NCI-H2196 treated with DMSO at 0.1 percent for 48 hours (cell line): ENCODE data around the gene LAMTOR1.

Experiments used
- DNase-seq: peaks from one replicate; lab custom pipeline; 2025; ENCODE audit not compliant: unreplicated experiment; lab: John Stamatoyannopoulos, UW

Gene LAMTOR1

DNA sequence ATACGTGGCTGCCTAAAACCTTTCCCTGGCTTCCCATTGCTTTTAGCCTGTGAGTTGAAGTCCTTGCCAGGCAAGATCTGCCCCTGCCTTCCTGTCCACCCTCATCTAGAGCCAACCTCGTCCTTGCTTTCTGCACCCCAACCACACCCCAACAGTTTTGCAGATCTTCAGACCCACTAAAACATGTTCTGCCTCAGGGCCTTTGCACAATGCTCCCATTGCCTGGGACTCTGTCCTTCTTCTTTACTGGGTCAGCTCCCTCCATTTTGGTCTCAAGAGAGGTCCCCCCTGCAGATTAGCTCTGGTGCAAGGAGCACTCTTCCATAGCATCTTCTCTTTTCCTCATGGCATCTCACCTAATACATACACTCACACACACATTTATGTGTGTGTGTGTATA, 17.8 kb upstream of the LAMTOR1 start:
- no peak for DNase-seq

DNA sequence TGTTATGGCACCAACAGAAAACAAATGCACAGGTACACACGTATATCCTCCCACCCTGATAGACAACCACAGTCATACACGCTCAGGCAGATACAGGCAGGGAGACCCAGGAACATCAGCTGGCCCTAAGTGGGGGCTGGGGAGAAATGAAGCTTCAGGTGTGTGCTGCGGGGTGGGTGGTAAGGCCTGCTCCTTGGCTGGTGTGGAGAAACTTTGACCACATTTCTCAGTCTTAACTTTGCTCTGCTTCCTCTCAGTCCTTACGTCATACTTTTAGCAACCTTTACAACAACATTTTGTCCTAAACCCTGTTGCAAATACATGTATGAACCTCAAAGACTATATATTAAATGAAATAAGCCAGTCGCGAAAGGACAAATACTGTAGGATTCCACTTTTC, 16.1 kb upstream of the LAMTOR1 start:
- DNase-seq, result no peak

DNA sequence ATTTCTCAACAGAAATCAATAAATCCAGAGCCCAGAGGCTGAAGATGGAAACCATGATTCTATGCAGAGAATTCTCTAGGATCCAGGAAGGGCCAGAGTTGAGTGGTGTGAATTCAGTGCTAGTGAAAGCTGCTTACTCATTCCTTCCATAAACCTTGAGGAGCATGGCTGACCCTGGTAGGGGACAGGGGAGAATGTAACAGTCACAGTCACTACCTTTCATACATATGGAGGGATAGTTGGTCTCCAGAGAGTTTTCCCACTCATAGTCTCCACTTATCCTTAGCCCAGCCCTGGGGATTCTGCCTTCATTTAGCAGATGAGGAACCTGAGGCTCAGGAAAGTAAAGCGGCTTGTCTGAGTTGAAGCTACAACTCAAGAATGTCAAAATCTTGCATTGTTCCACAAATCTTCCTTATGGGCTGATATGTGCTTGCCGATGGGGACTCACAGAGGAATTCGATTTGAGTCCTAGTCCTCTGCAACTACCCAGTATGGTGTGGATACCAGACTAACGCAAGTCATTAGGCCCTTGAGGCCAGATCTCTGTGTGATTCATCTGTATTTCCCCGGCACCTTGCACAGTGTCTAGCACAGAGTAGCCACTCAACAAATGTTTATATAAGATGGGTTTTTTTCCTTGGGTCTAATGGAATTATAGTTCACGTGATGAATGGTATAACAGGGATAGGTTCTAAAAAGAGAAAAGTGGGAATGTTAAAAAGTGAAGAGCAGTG, 13.1 kb upstream of the LAMTOR1 start:
- DNase-seq, result no peak

DNA sequence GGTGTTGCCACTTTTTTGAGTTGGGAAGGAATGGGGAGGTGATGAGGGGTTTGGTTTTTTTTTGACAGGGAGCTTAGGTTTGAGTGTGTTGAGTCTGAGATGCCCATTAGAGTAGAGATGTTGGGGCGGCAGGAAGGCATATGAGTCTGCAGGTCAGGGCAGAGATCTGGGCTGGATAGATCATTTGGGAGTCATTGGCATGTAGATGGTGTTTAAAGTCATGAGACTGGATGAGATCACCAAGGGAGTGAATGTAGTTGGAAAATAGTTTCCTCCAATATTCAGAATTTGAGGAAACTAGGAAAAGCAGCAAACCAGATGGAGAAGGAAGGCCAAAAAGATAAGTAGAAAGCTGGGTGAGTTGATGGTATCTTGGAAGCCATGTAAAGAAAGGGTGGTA, 11.5 kb upstream of the LAMTOR1 start:
- DNase-seq, result no peak

DNA sequence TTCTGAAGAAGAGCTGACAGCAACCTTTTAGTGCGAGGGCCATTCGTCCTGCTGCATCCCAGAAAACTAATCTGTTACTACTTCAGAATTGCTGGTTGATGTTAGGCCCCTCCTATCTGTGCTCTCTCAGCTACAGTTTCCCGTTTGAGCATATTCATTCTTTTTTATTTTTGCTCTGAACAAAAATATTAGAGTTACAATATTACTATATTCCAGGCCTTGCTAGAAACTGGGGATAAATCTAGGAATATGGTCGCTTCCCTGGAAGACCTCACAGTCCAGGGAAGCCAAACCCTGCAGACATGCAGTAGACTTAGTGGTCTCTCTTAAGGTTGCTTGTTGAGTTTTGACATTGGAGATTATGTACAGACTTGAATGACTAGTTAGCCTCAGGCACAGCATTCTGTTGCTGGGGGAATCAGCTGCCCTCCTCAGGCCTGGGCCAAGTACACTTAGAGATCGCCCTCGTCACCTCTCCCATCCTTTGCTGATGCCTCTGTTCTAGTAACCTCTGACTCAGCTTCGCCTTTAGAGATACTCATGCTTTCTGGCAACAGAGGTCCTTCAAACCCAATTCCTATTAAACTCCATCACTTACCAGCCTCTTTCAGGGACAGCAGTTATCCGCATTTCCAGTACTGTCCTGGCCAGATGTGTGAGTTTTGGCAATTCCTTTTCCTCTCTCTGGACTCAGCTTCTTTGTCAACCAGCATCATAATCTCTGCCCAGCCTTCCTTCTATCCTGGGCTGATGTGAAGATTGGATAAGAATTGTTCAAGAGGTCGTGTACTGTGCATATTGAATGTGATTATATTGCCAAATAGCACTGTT, 10.1 kb upstream of the LAMTOR1 start:
- no peak for DNase-seq

DNA sequence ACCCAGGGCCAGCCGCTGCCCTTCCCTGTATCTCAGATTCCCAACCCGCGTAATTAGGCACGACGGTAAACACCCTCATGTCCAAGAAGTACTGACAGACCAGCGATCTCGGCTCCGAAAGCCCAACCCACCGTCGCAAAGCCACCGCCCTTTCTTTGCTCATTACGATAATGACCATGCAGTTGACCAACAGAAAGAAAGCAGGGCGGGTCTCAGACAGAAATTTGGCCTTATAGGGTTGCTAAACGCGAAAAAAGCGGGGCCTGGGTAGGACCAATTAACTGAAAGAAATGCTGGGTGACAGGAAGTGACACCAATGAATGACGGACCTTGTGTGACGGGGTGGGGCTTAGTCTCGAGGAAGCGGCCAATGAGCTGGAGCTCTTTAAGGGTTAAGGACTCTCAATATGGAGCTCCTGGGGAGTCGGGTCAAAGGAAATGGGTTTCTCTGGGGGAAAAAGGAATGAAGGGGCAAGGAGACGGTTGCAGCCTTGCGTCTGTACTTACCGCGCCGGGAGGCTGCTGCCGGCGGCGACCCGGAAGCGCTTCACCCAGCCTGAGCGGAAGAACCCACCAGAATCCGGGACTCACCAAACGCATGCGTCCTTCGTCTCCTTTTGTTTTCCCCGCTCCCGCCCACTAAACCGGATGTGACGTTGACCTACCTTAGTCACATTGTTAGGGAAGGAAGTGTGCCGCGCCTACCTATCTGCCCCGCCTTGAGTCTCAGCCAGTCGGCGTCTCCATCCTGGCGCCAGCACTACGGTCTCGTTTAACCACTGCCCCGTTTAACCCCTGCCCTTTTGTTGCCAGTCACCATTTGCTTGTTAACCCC, 9.3 kb upstream of the LAMTOR1 start, which contains the start of gene ANAPC15:
ANAPC15 (minus strand) TSS at position 553 of the 835 bp plus-strand sequence. CDS start 1,419 bp downstream, outside the sequence.
- DNase-seq, result peak; percentile 99

DNA sequence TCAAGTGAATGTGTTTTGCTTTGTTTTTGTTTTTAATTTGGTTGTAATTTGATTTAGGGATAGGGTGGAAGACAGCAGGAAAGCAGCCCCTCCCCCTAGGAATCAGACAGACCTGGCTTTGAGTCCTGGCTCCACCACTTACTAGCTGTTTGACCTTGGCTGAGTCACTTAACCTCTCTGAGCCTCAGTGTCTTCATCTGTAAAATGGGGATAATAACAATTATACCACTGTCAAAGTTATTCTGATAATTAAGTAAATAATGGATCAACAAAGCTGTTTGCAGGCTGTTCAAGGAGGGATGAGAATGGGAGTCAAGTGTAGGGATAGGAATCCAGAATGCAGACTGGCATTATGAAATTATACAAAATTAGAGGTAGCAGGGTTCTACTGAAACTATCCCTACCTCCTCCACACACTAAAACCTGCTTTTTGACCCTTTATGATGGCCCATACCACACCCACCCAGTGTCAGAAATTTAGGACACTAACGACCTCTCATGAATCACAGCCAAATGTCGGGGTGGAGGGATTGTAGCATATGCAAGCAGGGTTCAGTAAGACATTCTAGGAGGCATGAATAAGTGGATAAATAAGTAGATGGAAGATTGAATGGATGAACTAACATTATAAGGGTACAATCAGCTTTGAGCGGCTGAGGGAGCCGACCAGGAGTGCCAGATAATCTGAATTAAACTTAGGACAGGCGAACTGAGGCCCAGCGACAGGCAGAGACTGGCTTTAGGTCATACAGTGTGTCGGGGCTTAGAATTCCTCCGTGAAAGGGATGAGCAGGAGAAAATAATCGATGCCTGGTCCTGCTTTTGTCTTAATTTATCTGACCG, 8.4 kb upstream of the LAMTOR1 start:
- no peak for DNase-seq

DNA sequence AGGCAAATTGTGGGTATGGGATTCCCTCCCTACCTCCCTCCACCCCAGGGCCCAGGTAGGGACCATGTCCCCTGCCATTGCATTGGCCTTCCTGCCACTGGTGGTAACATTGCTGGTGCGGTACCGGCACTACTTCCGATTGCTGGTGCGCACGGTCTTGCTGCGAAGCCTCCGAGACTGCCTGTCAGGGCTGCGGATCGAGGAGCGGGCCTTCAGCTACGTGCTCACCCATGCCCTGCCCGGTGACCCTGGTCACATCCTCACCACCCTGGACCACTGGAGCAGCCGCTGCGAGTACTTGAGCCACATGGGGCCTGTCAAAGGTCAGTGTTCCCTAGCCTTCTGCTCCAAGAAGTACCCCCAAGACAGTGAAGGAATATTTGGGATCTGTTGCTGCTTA, 2.8 kb upstream of the LAMTOR1 start, which contains the start of gene TOMT:
TOMT (plus strand) TSS at position 37 of the 400 bp plus-strand sequence; CDS start at position 65, 28 bp downstream.
- DNase-seq, result no peak

DNA sequence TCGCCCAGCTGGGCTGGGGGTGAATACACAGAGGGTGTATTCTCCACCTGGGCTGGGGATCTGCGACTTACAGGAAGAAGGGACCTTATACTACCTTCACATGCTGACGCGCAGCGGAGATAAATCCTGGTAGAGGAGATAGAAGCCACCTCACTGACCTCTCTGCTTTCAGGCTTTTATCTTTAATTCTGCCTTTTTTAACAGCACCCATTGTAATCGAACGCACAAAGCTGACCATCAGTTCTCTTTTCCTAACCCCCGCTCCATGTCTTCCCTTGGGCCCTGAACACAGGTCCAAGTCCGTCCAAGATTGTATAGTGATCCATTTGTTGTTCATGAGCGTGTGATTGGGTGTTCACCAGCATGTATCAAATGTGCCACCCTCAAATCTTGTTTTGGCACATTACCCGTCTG, 664 bp upstream of the LAMTOR1 start:
- no peak for DNase-seq

DNA sequence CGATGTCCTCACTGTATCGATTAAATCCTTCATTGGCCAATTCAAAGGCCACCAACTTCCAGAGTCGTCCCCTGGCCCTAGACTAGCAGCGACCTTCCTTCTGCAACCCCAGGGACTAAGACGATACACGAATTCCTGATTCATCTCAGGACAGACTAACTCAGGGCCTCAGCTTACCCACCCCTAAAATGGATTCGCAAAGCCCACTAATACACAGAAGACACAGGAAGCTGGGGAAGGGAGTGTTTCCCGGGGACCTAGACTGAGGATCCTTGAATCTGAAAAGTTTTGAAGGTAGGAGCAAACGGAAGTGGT, 509 bp downstream of the LAMTOR1 start:
- no peak for DNase-seq

DNA sequence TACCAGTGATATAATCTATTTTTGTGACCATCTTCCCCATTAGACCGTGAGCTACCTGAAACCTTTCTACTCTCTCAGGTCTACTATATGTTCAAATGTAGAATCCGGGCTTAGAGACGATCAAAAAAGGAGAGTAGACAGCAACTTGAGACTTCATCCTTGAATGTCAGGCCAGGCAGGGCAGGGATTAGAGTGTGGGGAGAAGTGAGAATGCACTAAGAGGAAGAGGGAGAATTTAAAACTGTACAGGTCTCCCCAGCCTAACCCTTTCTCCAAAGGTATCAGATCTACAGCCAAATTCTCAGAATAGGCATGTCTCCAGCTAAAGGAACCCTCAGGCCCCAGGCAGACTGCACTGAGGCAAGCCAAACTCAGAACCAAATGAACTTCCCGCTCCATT, 935 bp downstream of the LAMTOR1 start:
- no peak for DNase-seq

DNA sequence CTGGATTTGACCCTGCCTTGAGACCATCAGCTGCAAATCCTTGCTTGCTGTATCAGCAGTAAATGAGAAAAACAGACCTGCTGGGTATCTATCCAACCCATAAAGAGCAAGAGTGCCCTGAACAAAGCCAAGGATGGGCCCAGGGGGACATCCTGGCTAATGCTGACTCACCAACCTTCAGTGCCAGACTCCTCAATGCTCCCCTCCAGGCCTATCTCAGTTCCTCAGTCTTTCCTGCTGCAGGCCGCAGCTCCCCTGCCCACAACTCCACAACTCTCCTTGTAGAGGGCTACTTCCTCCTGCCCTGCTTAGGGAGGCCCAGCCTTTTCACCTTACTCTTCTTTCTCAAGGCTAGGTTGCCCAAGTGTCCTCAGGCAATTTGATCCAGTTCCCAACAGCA, 2.6 kb downstream of the LAMTOR1 start:
- DNase-seq, result no peak

DNA sequence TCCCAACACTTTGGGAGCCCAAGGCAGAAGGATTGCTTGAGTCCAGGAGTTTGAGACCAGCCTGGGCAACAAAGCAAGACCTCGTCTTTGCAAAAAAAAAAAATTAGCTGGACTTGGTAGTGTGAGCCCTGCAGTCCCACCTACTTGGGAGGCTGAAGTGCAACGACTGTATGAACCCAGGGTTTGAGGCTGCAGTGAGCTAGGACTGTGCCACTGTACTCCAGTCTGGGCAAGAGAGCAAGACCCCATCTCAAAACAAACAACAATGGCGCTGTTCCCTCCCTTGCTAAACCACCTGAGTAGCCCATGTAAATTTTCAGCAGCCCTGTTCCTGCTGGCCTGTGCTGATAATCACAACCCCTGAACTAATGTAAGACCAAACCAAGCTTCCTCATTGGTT, 3.1 kb downstream of the LAMTOR1 start:
- DNase-seq, result no peak

DNA sequence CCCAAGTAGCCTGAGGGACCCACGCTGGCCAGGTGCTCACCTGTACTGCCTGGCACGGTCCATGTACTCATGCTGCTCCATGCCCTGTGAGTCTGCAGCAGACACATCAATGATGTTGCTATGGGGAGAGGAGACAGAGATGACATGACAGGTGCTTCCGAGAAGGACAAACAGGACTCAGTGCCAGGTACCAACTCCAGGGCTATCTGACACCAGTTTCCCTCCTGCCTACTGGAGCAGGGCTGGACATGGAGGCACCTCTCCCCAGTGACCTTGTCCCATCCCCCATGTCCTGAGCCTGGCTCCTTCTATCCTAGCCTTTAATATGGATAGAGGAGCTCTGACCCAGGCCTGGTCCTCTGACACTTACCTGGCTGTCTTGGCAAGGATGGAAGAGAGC, 4.4 kb downstream of the LAMTOR1 start:
- no peak for DNase-seq

DNA sequence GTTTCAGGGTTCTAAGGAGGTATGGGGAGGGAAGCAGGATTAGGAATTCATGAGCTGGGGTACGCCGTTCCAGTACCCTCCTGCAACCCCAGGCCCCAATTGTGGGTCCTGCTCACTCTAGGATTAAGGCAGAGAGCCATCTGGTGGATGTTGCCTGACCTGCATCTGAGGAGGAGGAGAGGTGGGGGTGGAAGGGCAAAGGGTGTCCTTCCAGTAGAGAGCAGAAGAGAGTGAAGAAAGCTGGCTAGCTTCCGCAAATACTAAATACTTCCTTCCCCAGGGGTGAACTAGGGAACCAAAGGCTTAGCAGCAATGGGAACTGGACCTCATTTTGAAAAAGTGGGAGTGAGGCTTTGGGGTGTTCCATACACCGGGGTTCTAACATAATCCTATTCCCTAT, 11.8 kb downstream of the LAMTOR1 start:
- DNase-seq, result peak; percentile 37

DNA sequence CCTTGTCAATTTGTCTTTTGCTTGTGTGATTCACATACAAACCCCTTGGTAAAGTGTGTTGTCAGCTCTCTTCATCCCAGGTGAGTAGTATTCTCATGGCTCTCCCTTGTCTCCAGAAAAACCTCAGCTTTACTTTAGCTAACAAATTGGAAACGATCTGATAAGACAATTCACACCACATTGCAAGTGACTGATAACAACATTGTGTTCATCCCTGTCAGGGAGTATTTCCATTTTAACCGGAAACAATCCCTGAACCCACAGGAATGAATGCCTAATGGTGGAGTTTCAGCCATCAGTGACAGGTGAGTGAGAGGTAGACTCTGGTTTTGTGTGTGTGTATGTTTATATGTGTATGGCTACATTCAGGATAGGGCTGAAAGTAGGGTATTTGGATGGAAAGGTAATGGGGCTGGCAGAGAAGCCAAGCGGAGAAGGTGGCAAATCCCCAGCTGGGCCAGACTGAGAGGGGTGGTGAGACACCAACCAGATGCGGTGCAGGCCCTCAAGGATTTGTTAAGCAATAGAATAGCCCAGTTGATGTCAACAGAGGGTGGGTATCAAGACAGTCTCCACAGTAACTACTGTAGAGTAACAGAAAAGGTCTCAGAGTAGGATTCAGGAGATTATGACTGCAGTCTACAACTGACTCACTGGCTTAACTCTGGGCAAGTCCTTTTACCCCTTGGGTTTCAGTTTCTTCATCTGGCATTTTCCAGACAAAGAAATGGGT, 14.9 kb downstream of the LAMTOR1 start:
- DNase-seq, result no peak

DNA sequence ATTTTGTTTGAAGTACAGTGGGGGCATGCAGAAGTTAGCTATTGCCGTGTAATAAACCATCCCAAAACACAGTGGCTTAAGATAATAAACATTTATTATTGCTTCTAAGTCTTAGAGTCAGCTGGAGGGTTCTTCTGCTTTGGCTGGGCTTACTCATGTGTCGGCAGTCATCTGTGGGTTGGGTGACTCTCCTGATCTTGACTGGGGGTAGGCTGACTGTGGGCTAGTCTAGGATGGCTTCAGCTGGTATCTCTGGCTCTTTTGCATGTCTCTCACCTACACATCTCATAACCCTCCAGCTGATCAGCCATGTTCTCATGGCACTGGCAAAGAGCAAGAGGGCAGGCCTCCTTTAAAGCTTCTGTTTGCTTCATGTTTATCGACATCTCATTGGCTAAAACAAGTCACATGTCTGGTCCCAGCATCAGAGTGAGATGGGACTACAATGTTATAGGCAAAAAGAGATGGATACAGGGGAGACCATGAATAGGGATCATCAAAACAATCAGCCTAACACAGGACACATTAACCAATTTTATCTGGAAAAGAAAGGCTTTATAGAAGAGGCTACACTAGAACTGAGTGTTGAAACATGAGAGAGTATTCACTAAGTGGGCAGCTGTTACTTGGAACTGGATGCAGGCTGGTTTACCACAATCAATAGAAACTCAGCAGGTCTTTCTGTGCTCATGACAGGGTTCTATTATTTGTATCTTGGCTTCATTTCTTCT, 17.3 kb downstream of the LAMTOR1 start:
- DNase-seq, result peak; percentile 71

DNA sequence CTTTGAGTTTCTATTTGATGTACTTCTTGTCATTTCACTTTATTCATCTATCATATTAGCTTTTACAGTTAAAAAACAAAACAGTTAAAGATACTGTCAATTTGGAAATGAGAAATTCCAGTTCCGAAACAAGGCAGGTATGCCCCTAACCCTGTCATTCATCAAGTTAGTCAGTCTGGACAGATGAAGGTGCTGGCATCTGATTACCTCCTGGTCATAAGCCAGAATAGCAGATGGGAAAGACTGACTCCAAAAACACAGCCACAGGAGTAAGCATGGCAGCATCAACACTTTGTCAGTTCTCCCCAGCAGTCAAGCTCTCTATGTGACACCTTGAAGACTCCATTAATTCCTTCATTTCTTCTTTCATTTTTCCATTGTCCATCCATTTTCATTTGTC, 18.1 kb downstream of the LAMTOR1 start:
- no peak for DNase-seq

DNA sequence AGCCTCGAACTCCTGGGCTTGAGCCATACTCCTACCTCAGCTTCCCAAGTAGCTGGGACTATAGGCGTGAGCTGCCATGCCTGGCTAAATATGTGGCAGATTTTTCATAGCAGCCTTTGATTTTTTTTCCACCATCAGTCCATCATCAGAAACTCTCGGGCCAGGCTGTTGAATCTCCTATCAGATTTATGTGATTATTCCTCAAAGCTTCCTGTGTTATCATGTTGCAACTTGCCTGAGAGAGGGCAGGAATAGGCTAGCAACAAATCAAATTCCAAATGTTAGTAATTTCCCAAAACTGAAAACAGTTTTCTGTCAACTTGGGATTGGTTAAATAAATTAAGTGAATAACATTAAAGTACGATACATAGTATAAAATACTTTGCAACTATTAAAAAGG, 19.0 kb downstream of the LAMTOR1 start:
- no peak for DNase-seq
